ENCODE results near the gene DYNC2LI1.

DYNC2LI1 gene

DNA sequence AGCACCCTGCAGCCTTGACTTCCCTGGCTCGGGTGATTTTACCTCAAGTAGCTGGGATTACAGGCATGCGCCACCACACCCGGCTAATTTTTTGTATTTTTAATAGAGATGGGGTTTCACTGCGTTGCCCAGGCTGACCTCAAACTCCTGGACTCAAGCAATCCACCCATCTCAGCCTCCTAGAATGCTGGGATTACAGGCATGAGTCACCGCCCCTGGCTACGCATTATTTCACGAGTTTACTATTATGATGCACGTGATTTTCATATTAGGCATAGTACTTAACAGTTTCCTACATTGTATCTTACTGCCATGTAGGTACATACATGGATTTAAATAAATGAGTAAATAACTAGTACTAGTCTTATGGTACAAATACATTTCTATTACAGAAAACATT lies 4.4 kb downstream of the DYNC2LI1 start:
- TF ChIP-seq, protein P1, sequence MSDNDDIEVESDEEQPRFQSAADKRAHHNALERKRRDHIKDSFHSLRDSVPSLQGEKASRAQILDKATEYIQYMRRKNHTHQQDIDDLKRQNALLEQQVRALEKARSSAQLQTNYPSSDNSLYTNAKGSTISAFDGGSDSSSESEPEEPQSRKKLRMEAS (IDR thresholded peaks at IDR 0.05; ENCODE audit: low read depth, low read length): no peak
- TF ChIP-seq, protein P2, sequence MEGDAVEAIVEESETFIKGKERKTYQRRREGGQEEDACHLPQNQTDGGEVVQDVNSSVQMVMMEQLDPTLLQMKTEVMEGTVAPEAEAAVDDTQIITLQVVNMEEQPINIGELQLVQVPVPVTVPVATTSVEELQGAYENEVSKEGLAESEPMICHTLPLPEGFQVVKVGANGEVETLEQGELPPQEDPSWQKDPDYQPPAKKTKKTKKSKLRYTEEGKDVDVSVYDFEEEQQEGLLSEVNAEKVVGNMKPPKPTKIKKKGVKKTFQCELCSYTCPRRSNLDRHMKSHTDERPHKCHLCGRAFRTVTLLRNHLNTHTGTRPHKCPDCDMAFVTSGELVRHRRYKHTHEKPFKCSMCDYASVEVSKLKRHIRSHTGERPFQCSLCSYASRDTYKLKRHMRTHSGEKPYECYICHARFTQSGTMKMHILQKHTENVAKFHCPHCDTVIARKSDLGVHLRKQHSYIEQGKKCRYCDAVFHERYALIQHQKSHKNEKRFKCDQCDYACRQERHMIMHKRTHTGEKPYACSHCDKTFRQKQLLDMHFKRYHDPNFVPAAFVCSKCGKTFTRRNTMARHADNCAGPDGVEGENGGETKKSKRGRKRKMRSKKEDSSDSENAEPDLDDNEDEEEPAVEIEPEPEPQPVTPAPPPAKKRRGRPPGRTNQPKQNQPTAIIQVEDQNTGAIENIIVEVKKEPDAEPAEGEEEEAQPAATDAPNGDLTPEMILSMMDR (IDR thresholded peaks at IDR 0.05; ENCODE audit: low read depth, low read length): no peak
- TF ChIP-seq POLR2A (IDR thresholded peaks at IDR 0.05; ENCODE audit: extremely low read depth, insufficient read length): no peak
- no peak overlapping the region for H3K4me3 ChIP-seq (ENCODE audit: low read depth, low read length)
- DNase-seq (ENCODE audit: low read depth): no peak

DNA sequence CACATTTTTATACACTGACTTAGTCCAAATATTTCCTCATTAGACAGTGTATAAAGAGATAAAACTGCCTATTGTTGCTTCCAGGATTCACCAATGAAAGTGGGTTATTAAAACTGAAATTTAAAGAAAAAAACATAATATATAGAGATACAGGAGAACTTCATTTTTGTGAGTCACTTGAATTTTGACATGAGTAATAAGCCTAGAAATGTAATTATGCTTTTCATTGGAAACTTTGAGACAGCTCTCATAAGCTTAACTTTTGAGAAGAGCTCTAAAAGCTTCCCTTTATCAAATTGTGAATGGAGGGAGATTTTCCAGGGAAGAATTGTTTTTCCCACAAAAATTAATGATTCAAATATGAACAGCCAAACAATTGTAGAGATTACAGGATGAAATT lies 14.1 kb downstream of the DYNC2LI1 start:
- H3K4me3 ChIP-seq (ENCODE audit: low read depth, low read length): no peak overlapping the region
- DNase-seq (ENCODE audit: low read depth): no peak
- TF ChIP-seq MYC (IDR thresholded peaks at IDR 0.05; ENCODE audit: low read depth, low read length) (no peak), POLR2A (IDR thresholded peaks at IDR 0.05; ENCODE audit: extremely low read depth, insufficient read length) (no peak)
- TF ChIP-seq, protein P1 (IDR thresholded peaks at IDR 0.05; ENCODE audit: low read depth, low read length): no peak
- TF ChIP-seq, protein P2 (IDR thresholded peaks at IDR 0.05; ENCODE audit: low read depth, low read length): no peak

DNA sequence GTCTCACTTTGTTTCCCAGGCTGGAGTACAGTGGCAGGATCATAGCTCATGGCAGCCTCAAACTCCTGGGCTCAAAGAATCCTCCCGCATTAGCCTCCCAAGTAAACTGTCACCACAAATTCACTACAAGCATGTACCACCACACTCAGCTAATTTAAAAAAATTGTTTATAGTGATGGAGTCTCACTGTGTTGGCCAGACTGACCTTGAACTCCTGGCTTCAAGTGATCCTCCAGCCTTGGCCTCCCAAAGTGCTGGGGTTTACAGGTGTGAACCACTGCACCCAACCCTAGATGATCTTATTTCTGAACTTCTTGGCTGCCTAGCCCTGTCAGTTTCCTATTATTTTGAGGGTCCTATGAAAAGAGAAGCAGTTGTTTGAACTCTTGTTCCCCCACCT lies 14.8 kb downstream of the DYNC2LI1 start:
- no peak overlapping the region for H3K4me3 ChIP-seq (ENCODE audit: low read depth, low read length)
- no peak for DNase-seq (ENCODE audit: low read depth)
- TF ChIP-seq, protein P1 (IDR thresholded peaks at IDR 0.05; ENCODE audit: low read depth, low read length): no peak
- TF ChIP-seq MYC (IDR thresholded peaks at IDR 0.05; ENCODE audit: low read depth, low read length) (no peak), POLR2A (IDR thresholded peaks at IDR 0.05; ENCODE audit: extremely low read depth, insufficient read length) (no peak)
- TF ChIP-seq, protein P2 (IDR thresholded peaks at IDR 0.05; ENCODE audit: low read depth, low read length): no peak

DNA sequence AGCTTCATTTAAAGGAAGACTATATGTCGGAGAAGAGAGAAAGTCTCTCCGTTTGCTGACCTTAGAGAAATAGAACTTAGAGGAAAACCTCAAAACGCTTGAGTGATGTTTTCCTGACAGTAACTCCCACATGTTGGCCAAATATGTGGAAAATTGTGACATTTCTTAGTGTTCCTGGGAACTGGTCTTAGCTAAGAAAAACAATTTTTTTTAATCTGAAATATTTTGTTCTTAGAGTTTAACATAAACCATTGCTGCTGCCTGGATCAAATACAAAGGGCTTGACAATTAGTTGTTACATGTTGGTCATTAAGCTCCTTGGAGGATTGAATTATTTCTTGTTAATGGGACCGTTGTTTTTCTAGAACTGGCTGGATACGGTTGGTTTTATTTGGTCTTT lies 16.3 kb downstream of the DYNC2LI1 start:
- DNase-seq (ENCODE audit: low read depth): no peak
- TF ChIP-seq POLR2A (IDR thresholded peaks at IDR 0.05; ENCODE audit: extremely low read depth, insufficient read length) (no peak), MYC (IDR thresholded peaks at IDR 0.05; ENCODE audit: low read depth, low read length) (no peak)
- TF ChIP-seq, protein P1 (IDR thresholded peaks at IDR 0.05; ENCODE audit: low read depth, low read length): no peak
- TF ChIP-seq, protein P2 (IDR thresholded peaks at IDR 0.05; ENCODE audit: low read depth, low read length): no peak
- no peak overlapping the region for H3K4me3 ChIP-seq (ENCODE audit: low read depth, low read length)

DNA sequence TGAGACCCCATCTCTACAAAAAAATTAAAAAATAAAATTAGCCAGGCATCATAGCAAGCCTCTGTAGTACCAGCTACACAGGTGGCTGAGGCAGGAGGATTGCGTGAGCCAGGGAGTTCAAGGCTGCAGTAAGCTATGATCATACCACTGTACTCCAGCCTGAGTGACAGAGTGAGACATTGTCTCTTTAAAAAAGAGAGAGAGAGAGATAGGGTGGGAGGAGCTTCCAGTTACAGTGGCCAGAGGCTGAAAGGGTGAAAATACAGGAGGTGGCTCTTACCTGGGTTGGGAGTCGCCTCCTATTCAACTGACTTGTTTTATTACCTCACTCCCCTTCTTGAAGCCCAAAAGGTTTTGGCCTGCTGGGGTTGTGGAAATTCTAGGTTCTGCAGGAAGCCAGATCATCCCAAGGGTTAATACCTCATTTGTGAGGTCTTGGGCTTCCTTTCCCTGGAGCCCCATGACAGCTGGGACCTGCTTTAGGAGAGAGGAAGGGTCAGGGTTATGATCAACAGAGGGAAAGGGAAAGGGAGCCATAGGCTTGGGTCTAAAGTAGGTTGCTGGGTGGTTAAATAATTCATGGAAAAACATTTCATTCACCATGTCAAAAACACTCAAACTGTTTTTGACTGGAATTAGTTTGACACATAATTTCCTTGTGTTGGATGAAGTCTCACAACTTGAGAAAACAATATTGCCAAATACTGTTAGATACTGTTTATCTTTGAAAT lies 17.4 kb downstream of the DYNC2LI1 start:
- H3K4me3 ChIP-seq (ENCODE audit: low read depth, low read length): no peak overlapping the region
- TF ChIP-seq, protein P1 (IDR thresholded peaks at IDR 0.05; ENCODE audit: low read depth, low read length): no peak
- TF ChIP-seq POLR2A (IDR thresholded peaks at IDR 0.05; ENCODE audit: extremely low read depth, insufficient read length): no peak
- no peak for TF ChIP-seq MYC (IDR thresholded peaks at IDR 0.05; ENCODE audit: low read depth, low read length)
- TF ChIP-seq, protein P2 (IDR thresholded peaks at IDR 0.05; ENCODE audit: low read depth, low read length): no peak
- DNase-seq (ENCODE audit: low read depth): no peak

All from NB4 (cell line).